NCI-H345 treated with DMSO at 0.1 percent for 48 hours (cell line): ENCODE data around the gene LRRC27.
"Not testable (repeated sequence)": the region's sequence is repeated elsewhere in the genome, so short reads cannot be mapped to it uniquely, and the experiment has no call there.

Experiments
- DNase-seq: peaks from one replicate; lab custom pipeline; 2025; ENCODE audit not compliant: unreplicated experiment; lab: John Stamatoyannopoulos, UW

The LRRC27 gene

GRCh38 chr10:132314336-132314735 lies 17.7 kb upstream of the LRRC27 start:
- no peak for DNase-seq

GRCh38 chr10:132314881-132315280 lies 17.1 kb upstream of the LRRC27 start:
- not testable (repeated sequence) for DNase-seq

GRCh38 chr10:132316133-132316532 lies 15.9 kb upstream of the LRRC27 start:
- no peak for DNase-seq

- DNase-seq = not testable (repeated sequence)
Observed at GRCh38 chr10:132317477-132317876, 14.5 kb upstream of the LRRC27 start.

- no peak for DNase-seq
Observed at GRCh38 chr10:132319853-132320653, 11.9 kb upstream of the LRRC27 start.

GRCh38 chr10:132320654-132321469 lies 11.1 kb upstream of the LRRC27 start:
- DNase-seq = no peak

- no peak for DNase-seq
Observed at GRCh38 chr10:132321726-132322125, 10.3 kb upstream of the LRRC27 start.

- DNase-seq = no peak
Observed at GRCh38 chr10:132322586-132323048, 9.4 kb upstream of the LRRC27 start.

GRCh38 chr10:132324186-132324585 lies 7.8 kb upstream of the LRRC27 start:
- no peak for DNase-seq

- no peak for DNase-seq
Observed at GRCh38 chr10:132326344-132326889, 5.6 kb upstream of the LRRC27 start.

GRCh38 chr10:132326925-132327324 lies 5.1 kb upstream of the LRRC27 start:
- DNase-seq = no peak

GRCh38 chr10:132328106-132328505 lies 3.9 kb upstream of the LRRC27 start:
- no peak for DNase-seq

GRCh38 chr10:132328738-132329137 lies 3.3 kb upstream of the LRRC27 start:
- no peak for DNase-seq

- DNase-seq = no peak
Observed at GRCh38 chr10:132329565-132330485, 2.2 kb upstream of the LRRC27 start.

GRCh38 chr10:132330486-132330833 lies 1.5 kb upstream of the LRRC27 start:
- DNase-seq = no peak

- DNase-seq = no peak
Observed at GRCh38 chr10:132332433-132332754, 401 bp downstream of the LRRC27 start.

GRCh38 chr10:132333386-132333785 lies 1.4 kb downstream of the LRRC27 start:
- DNase-seq = no peak

- no peak for DNase-seq
Observed at GRCh38 chr10:132334631-132335188, 2.7 kb downstream of the LRRC27 start.

- no peak for DNase-seq
Observed at GRCh38 chr10:132335189-132336063, 3.4 kb downstream of the LRRC27 start.
